IMR-90 (cell line): ENCODE data around the gene DPP10. TPM values are rescaled to one million over a fixed set of nuclear protein-coding genes. Genes with fewer than 3 reads are reported as not detected.

ENCODE experiments used
- ATAC-seq: fragments of 200-7000 bp; cut with Tn5 transposase; 2 replicates; pipeline ENCODE4 v1.9.1; 2020; ENCODE audit warnings: low read depth, mild to moderate bottlenecking, moderate library complexity
- BruUV-seq: library from RNA; stranded (reverse); fragments of 400-500 nt; replicated peaks from 2 replicates; lab custom pipeline; 2021; lab: Mats Ljungman, UMichigan
- CTCF ChIA-PET: fragments of 300-600 bp; formaldehyde crosslinking; extraction: SDS; loops from one replicate; lab custom pipeline; 2021; ENCODE audit warnings: antibody characterized with exemption; lab: Yijun Ruan, JAX
- POLR2A ChIA-PET: fragments of 300-600 bp; sonication (Branson Sonifier 250); formaldehyde crosslinking; loops from one replicate; lab custom pipeline; 2022; ENCODE audit warnings: antibody characterized with exemption; ENCODE audit not compliant: unreplicated experiment; lab: Charles Lee
- DNase-seq: peaks from one replicate; pipeline ENCODE4 v3.0.0; 2013
- H2AFZ ChIP-seq: replicated peaks from 2 replicates; pipeline ENCODE3; 2013; ENCODE audit warnings: low read length, mild to moderate bottlenecking; ENCODE audit not compliant: poor library complexity
- H2AK5ac ChIP-seq: 2 replicates; pipeline ENCODE4 v1.6.1; 2013; ENCODE audit warnings: low read depth, low read length, inconsistent platforms
- H2AK9ac ChIP-seq: replicated peaks from 2 replicates; pipeline ENCODE3; 2013; ENCODE audit warnings: mild to moderate bottlenecking, low read depth, low read length, moderate library complexity; ENCODE audit not compliant: poor library complexity
- H2BK120ac ChIP-seq: 2 replicates; pipeline ENCODE4 v1.6.1; 2013; ENCODE audit warnings: low read depth, low read length, inconsistent platforms
- H2BK15ac ChIP-seq: 3 replicates; pipeline ENCODE4 v1.6.1; 2013; ENCODE audit warnings: low read depth, low read length, inconsistent platforms
- H2BK20ac ChIP-seq: 2 replicates; pipeline ENCODE4 v1.6.1; 2013; ENCODE audit warnings: low read depth, mild to moderate bottlenecking, inconsistent platforms, low read length, moderate library complexity
- H2BK5ac ChIP-seq: 2 replicates; pipeline ENCODE4 v1.6.1; 2013; ENCODE audit warnings: mild to moderate bottlenecking, low read depth, low read length, inconsistent platforms; ENCODE audit not compliant: poor library complexity, severe bottlenecking
- H3K14ac ChIP-seq: replicated peaks from 2 replicates; pipeline ENCODE4 v1.6.1; 2013; ENCODE audit warnings: low read depth, low read length, inconsistent platforms
- H3K18ac ChIP-seq: 2 replicates; pipeline ENCODE4 v1.6.1; 2013; ENCODE audit warnings: low read depth, low read length, control low read depth
- H3K23ac ChIP-seq: 2 replicates; pipeline ENCODE4 v1.6.1; 2013; ENCODE audit warnings: low read depth, low read length, inconsistent platforms
- H3K27ac ChIP-seq: 2 replicates; pipeline ENCODE4 v1.5.1; 2013; ENCODE audit warnings: mild to moderate bottlenecking, control low read depth, low read length; ENCODE audit not compliant: insufficient read depth
- H3K27me3 ChIP-seq: 2 replicates; pipeline ENCODE4 v1.6.1; 2013; ENCODE audit warnings: low read length; ENCODE audit not compliant: control insufficient read depth, insufficient read depth
- H3K36me3 ChIP-seq: 2 replicates; pipeline ENCODE4 v1.6.1; 2013; ENCODE audit warnings: low read length, mixed read lengths; ENCODE audit not compliant: control insufficient read depth, insufficient read depth
- H3K4ac ChIP-seq: 2 replicates; pipeline ENCODE4 v1.6.1; 2013; ENCODE audit warnings: low read depth, low read length, inconsistent platforms
- H3K4me1 ChIP-seq: 2 replicates; pipeline ENCODE4 v1.6.1; 2013; ENCODE audit warnings: low read length, mixed read lengths; ENCODE audit not compliant: control insufficient read depth, insufficient read depth
- H3K4me2 ChIP-seq: 2 replicates; pipeline ENCODE4 v1.6.1; 2013; ENCODE audit warnings: low read depth, mild to moderate bottlenecking, control low read depth, low read length, moderate library complexity
- H3K4me3 ChIP-seq: 2 replicates; pipeline ENCODE4 v1.5.1; 2013; ENCODE audit warnings: low read depth, mild to moderate bottlenecking, control low read depth, low read length, moderate library complexity; ENCODE audit not compliant: insufficient read depth
- H3K56ac ChIP-seq: 2 replicates; pipeline ENCODE4 v1.6.1; 2013; ENCODE audit warnings: low read length, inconsistent platforms; ENCODE audit not compliant: insufficient read depth; ENCODE audit errors: extremely low read depth
- H3K79me1 ChIP-seq, 2 experiments: 2 replicates each; pipeline ENCODE4 v1.6.1; 2013; ENCODE audit warnings: low read length in 2 of 2, inconsistent platforms in 1 of 2, low read depth in 1 of 2
- H3K9ac ChIP-seq: 2 replicates; pipeline ENCODE4 v1.6.1; 2013; ENCODE audit warnings: low read depth, low read length, control low read depth
- H3K9me1 ChIP-seq: 2 replicates; pipeline ENCODE4 v1.6.1; 2013; ENCODE audit warnings: low read length, inconsistent platforms; ENCODE audit not compliant: insufficient read depth
- H3K9me3 ChIP-seq: 2 replicates; pipeline ENCODE4 v1.6.1; 2013; ENCODE audit warnings: low read length; ENCODE audit not compliant: control insufficient read depth, insufficient read depth
- H4K20me1 ChIP-seq: 2 replicates; pipeline ENCODE4 v1.6.1; 2013; ENCODE audit warnings: low read length, inconsistent platforms; ENCODE audit not compliant: insufficient read depth
- H4K5ac ChIP-seq: 2 replicates; pipeline ENCODE4 v1.6.1; 2013; ENCODE audit warnings: mild to moderate bottlenecking, low read depth, low read length, control low read depth
- H4K8ac ChIP-seq, 2 experiments: 2 replicates each; pipeline ENCODE4 v1.6.1; 2013; ENCODE audit warnings: low read depth in 2 of 2, low read length in 2 of 2, control low read depth in 1 of 2, inconsistent platforms in 1 of 2
- H4K91ac ChIP-seq: 2 replicates; pipeline ENCODE4 v1.6.1; 2013; ENCODE audit warnings: low read depth, low read length, inconsistent platforms; ENCODE audit not compliant: insufficient read depth
- BHLHE40 ChIP-seq: fragments of 150-350 bp; IDR thresholded peaks from 2 replicates; pipeline ENCODE4 v1.6.1; 2016; ENCODE audit warnings: mild to moderate bottlenecking, low read depth, low read length
- CEBPB ChIP-seq: IDR thresholded peaks from 2 replicates; pipeline ENCODE4 v1.6.1; 2012; ENCODE audit warnings: low read depth, low read length, improper control_type of control experiment
- CHD1 ChIP-seq: IDR thresholded peaks from 2 replicates; pipeline ENCODE4 v1.6.1; 2012; ENCODE audit warnings: low read depth, low read length, improper control_type of control experiment
- CTCF ChIP-seq: conservative IDR thresholded peaks from 2 replicates; pipeline ENCODE4 v1.5.1; 2012; ENCODE audit warnings: mild to moderate bottlenecking, low read depth, low read length, improper control_type of control experiment
- ELK1 ChIP-seq: fragments of 150-350 bp; IDR thresholded peaks from 2 replicates; pipeline ENCODE4 v1.6.1; 2016; ENCODE audit warnings: low read depth, mild to moderate bottlenecking, low read length, moderate library complexity, borderline replicate concordance
- FOS ChIP-seq: fragments of 150-350 bp; IDR thresholded peaks from 2 replicates; pipeline ENCODE4 v1.6.1; 2016; ENCODE audit warnings: low read depth, low read length
- MAFK ChIP-seq: IDR thresholded peaks from 2 replicates; pipeline ENCODE4 v1.6.1; 2012; ENCODE audit warnings: low read depth, low read length, improper control_type of control experiment
- MAZ ChIP-seq: IDR thresholded peaks from 2 replicates; pipeline ENCODE4 v1.6.1; 2012; ENCODE audit warnings: low read depth, mild to moderate bottlenecking, low read length, improper control_type of control experiment, moderate library complexity, borderline replicate concordance
- MXI1 ChIP-seq: IDR thresholded peaks from 2 replicates; pipeline ENCODE4 v1.6.1; 2012; ENCODE audit warnings: low read depth, mild to moderate bottlenecking, low read length, moderate library complexity, borderline replicate concordance
- NFE2L2 ChIP-seq: fragments of 150-350 bp; IDR thresholded peaks from 2 replicates; pipeline ENCODE4 v1.6.1; 2016; ENCODE audit warnings: low read depth, mild to moderate bottlenecking, low read length
- POLR2A ChIP-seq: IDR thresholded peaks from 2 replicates; pipeline ENCODE4 v1.6.1; 2012; ENCODE audit warnings: mild to moderate bottlenecking, low read depth, low read length
- RAD21 ChIP-seq: IDR thresholded peaks from 2 replicates; pipeline ENCODE4 v1.6.1; 2012; ENCODE audit warnings: low read length, improper control_type of control experiment
- RCOR1 ChIP-seq: IDR thresholded peaks from 2 replicates; pipeline ENCODE4 v1.6.1; 2012; ENCODE audit warnings: mild to moderate bottlenecking, low read length, improper control_type of control experiment; ENCODE audit not compliant: insufficient replicate concordance
- RFX5 ChIP-seq: IDR thresholded peaks from 2 replicates; pipeline ENCODE4 v1.8.0; 2012; ENCODE audit warnings: low read depth, mild to moderate bottlenecking, low read length, moderate library complexity
- SMC3 ChIP-seq: fragments of 150-350 bp; IDR thresholded peaks from 2 replicates; pipeline ENCODE4 v1.6.1; 2016; ENCODE audit warnings: low read depth, mild to moderate bottlenecking, antibody characterized with exemption, low read length, moderate library complexity
- USF2 ChIP-seq: fragments of 150-350 bp; IDR thresholded peaks from 2 replicates; pipeline ENCODE4 v1.6.1; 2017; ENCODE audit warnings: mild to moderate bottlenecking, antibody characterized with exemption, low read length, low read depth
- WGBS, 2 experiments: methylation state at CpG; one replicate each; pipeline versions ENCODE4 v1.1.5 to v1.1.7; 2013; ENCODE audit warnings: missing lambda C conversion rate in 2 of 2; ENCODE audit not compliant: insufficient read length in 1 of 2; ENCODE audit errors: extremely low coverage in 2 of 2; 5-methylcytosine and 5-hydroxymethylcytosine counted together
- dilution Hi-C: fragments of 300-500 bp; cut with HindIII; formaldehyde crosslinking; loops from one replicate; pipeline ENCODE4 v1.14.3; 2018; ENCODE audit warnings: low sequenced_read_pairs; ENCODE audit not compliant: unreplicated experiment
- in situ Hi-C: fragments of 300-500 bp; cut with MboI; formaldehyde crosslinking; loops from 3 replicates; pipeline ENCODE4 v1.14.3; 2019; ENCODE audit warnings: low sequenced_read_pairs, inconsistent platforms, mixed read lengths
- intact Hi-C: fragments of 100-400 bp; cut with micrococcal nuclease; formaldehyde crosslinking; loops from 2 replicates; pipeline ENCODE4 v1.10.0; 2022
- polyA plus RNA-seq, 3 experiments: library from polyadenylated mRNA; depleted of rRNA; stranded (reverse); fragments of >200 nt; gene quantifications; 2 replicates each; pipeline ENCODE4 v1.2.3, GENCODE V29; 2012; ENCODE audit warnings: low replicate concordance in 1 of 3
- total RNA-seq: library from RNA; depleted of rRNA; stranded (reverse); fragments of >200 nt; gene quantifications from 2 replicates; pipeline ENCODE4 v1.2.3, GENCODE V29; 2012

The DPP10 gene
- total and polyA plus RNA-seq, 2 of the 4 experiments (the other 2 are of a cell fraction), result not detected

- no peaks in the 10 kb centered on the region for H3K27me3 ChIP-seq
- no peak overlapping the region for H3K27ac ChIP-seq
- H4K91ac ChIP-seq, result no peak overlapping the region
- no peaks in the 10 kb centered on the region for H4K20me1 ChIP-seq
- H2BK5ac ChIP-seq, result no peak overlapping the region
- H3K56ac ChIP-seq, result no peak overlapping the region
- intact Hi-C loops (no loop called here), in situ Hi-C loops (no loop called here), dilution Hi-C loops (no loop called here)
- no peak overlapping the region for H3K14ac ChIP-seq
- no peaks in the 10 kb centered on the region for H3K79me1 ChIP-seq
- H2BK120ac ChIP-seq, result no peak overlapping the region
- WGBS, 2 experiments, result no CpG with 5 or more reads among the region's 5 CpGs
- no peaks in the 10 kb centered on the region for H3K9me1 ChIP-seq
- no peak overlapping the region for H3K23ac ChIP-seq
- no peak overlapping the region for H3K18ac ChIP-seq
- no peak overlapping the region for H2BK15ac ChIP-seq
- ATAC-seq (no peak), DNase-seq (no peak)
- H2BK20ac ChIP-seq, result no peak overlapping the region
- H3K9ac ChIP-seq, result no peak overlapping the region
- CTCF ChIA-PET, result no interaction called here
- no peak overlapping the region for H2AFZ ChIP-seq
- no peaks in the 10 kb centered on the region for H3K4me1 ChIP-seq
- H3K36me3 ChIP-seq, result no peaks in the 10 kb centered on the region
- POLR2A ChIA-PET, result no interaction called here
- no peak overlapping the region for H3K4ac ChIP-seq
- no peak for TF ChIP-seq FOS
- TF ChIP-seq NFE2L2, result no peak
- TF ChIP-seq CHD1, result no peak
- TF ChIP-seq USF2, result no peak
- no peak for TF ChIP-seq RAD21
- TF ChIP-seq MAZ, result no peak
- TF ChIP-seq MXI1, result no peak
- no peak for TF ChIP-seq CEBPB
- no peak for TF ChIP-seq CTCF
- TF ChIP-seq POLR2A, result no peak
- no peak for TF ChIP-seq RFX5
- TF ChIP-seq ELK1, result no peak
- no peak for TF ChIP-seq RCOR1
- TF ChIP-seq BHLHE40, result no peak
- TF ChIP-seq MAFK, result no peak
- TF ChIP-seq SMC3, result no peak
- H3K9me3 ChIP-seq, result peaks cover 4% of the 10 kb centered on the region; the same call in 1 of the 2 replicates
- no peak overlapping the region for H4K8ac ChIP-seq
- no peak overlapping the region for H4K5ac ChIP-seq
- no peak overlapping the region for H3K4me2 ChIP-seq
- H3K4me3 ChIP-seq, result no peak overlapping the region
- no peak overlapping the region for H2AK5ac ChIP-seq
- no peak overlapping the region for H2AK9ac ChIP-seq
- no TSS peak for BruUV-seq
Measured at GRCh38 chr2:114729026-114729425, 286.6 kb downstream of the DPP10 start.
